Sigmoid colon (tissue), 4 donors: Measurements from ENCODE around the gene AQP1.

Source experiments
- EP300 ChIP-seq, 4 donors: sonication (generic); formaldehyde crosslinking; IDR thresholded peaks; one replicate each; pipeline ENCODE4 v1.6.1; 2017; ENCODE audit warnings: antibody characterized with exemption in 4 of 4
- POLR2A ChIP-seq, 2 donors: fragments of 450-650 bp; IDR thresholded peaks; one replicate each; pipeline ENCODE4 v1.6.1; 2016; ENCODE audit warnings: antibody characterized with exemption in 2 of 2, mild to moderate bottlenecking in 2 of 2, moderate library complexity in 2 of 2
- POLR2AphosphoS5 ChIP-seq, 4 donors: sonication (generic); formaldehyde crosslinking; IDR thresholded peaks; one replicate each; pipeline ENCODE4 v1.6.1; 2017; ENCODE audit warnings: antibody characterized with exemption in 4 of 4
- TF ChIP-seq, protein P1 (sequence below), 4 experiments: fragments of 450-650 bp in 3 of 4; fragments of 200-600 bp in 1 of 4; IDR thresholded peaks; one replicate each; pipeline ENCODE4 v1.5.1; 2016 to 2019; ENCODE audit warnings: antibody characterized with exemption in 4 of 4, mild to moderate bottlenecking in 3 of 4, moderate library complexity in 2 of 4

- TF ChIP-seq POLR2A (IDR thresholded peaks at IDR 0.05): no peak
- TF ChIP-seq, protein P1, sequence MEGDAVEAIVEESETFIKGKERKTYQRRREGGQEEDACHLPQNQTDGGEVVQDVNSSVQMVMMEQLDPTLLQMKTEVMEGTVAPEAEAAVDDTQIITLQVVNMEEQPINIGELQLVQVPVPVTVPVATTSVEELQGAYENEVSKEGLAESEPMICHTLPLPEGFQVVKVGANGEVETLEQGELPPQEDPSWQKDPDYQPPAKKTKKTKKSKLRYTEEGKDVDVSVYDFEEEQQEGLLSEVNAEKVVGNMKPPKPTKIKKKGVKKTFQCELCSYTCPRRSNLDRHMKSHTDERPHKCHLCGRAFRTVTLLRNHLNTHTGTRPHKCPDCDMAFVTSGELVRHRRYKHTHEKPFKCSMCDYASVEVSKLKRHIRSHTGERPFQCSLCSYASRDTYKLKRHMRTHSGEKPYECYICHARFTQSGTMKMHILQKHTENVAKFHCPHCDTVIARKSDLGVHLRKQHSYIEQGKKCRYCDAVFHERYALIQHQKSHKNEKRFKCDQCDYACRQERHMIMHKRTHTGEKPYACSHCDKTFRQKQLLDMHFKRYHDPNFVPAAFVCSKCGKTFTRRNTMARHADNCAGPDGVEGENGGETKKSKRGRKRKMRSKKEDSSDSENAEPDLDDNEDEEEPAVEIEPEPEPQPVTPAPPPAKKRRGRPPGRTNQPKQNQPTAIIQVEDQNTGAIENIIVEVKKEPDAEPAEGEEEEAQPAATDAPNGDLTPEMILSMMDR (IDR thresholded peaks at IDR 0.05): no peak
- TF ChIP-seq EP300 (IDR thresholded peaks at IDR 0.05): no peak
- TF ChIP-seq POLR2AphosphoS5 (IDR thresholded peaks at IDR 0.05): no peak
Measured at GRCh38 chr7:30894866-30895605, 16.6 kb upstream of the AQP1 start.
